Measurements from ENCODE around the gene SLC24A4.

DNA sequence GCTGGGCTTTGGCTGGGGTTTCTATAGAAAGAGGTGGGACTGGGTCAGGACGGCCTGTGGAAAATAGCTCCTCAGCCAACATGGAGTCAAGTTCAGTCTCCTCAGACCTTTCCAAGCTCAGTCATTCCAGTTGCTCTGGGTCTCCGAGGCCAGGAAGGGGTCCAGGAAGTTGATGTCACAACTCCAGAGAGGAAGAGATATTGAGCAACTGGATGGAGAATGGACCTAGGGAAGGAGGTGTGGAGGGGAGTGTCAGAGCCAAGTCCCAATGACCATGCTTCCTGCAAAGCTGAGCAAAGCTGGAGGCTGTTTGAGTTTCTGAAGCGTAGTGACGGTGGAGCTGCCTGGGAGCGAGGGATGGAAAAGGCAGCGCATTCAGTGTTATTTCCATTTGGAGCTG is 86.1 kb downstream of the SLC24A4 start:
- TF ChIP-seq, protein P1, sequence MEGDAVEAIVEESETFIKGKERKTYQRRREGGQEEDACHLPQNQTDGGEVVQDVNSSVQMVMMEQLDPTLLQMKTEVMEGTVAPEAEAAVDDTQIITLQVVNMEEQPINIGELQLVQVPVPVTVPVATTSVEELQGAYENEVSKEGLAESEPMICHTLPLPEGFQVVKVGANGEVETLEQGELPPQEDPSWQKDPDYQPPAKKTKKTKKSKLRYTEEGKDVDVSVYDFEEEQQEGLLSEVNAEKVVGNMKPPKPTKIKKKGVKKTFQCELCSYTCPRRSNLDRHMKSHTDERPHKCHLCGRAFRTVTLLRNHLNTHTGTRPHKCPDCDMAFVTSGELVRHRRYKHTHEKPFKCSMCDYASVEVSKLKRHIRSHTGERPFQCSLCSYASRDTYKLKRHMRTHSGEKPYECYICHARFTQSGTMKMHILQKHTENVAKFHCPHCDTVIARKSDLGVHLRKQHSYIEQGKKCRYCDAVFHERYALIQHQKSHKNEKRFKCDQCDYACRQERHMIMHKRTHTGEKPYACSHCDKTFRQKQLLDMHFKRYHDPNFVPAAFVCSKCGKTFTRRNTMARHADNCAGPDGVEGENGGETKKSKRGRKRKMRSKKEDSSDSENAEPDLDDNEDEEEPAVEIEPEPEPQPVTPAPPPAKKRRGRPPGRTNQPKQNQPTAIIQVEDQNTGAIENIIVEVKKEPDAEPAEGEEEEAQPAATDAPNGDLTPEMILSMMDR (conservative IDR thresholded peaks at IDR 0.05 in 1 of 2, IDR thresholded peaks at IDR 0.05 in 1 of 2; ENCODE audit: extremely low read depth in 1 of 2, insufficient read depth in 1 of 2, low read depth in 1 of 2, low read length in 2 of 2): no peak
- no peak for TF ChIP-seq EZH2 (IDR thresholded peaks at IDR 0.05; ENCODE audit: borderline replicate concordance, low read length)
